GM18502 (cell line): ENCODE data around the gene CEP89.
"Not testable (repeated sequence)": the region's sequence is repeated elsewhere in the genome, so short reads cannot be mapped to it uniquely, and the experiment has no call there.

Source experiments
- ATAC-seq: cut with Tn5 transposase; IDR thresholded peaks from one replicate; pipeline ENCODE4 v1.9.1; 2021; ENCODE audit warnings: mild to moderate bottlenecking; ENCODE audit not compliant: unreplicated experiment, poor library complexity

CEP89 gene

DNA sequence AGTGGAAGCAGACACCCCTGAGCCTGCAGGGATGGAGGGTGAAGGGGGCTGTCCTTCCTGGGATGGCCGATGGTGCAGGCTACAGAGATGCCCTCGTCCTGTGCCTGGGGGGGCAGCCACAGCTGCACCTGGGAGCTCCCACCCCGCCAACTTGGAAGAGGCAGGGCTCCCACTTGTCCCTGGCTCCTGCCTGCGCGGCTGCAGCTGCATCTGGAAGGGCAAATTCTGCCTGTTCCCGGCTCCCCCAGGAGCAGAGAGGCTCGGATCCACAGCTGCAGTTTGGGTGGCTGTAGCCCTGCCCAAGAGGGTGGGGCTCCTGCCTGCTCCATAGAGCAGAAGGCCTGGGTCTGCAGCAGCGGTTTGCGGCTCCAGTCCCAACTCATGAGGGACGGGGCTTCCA is 2.2 kb downstream of the CEP89 start:
- ATAC-seq = no peak

DNA sequence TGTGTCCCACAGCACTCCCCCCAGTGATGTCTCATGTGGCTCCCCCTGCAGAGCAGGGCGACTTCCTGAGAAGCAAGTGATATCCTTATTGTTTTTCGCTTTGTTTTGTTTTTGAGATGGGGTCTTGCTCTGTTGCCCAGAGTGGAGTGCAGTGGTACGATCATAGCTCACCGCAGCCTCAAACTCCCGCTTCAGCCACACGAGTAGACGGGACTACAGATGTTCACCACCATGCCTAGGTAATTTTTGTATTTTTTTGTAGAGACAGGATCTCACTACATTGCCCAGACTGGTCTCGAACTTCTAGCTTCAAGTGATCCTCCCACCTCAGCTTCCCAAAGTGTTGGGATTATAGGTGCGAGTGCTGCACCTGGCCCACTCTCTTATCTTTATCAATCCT is 5.0 kb downstream of the CEP89 start:
- no peak for ATAC-seq

DNA sequence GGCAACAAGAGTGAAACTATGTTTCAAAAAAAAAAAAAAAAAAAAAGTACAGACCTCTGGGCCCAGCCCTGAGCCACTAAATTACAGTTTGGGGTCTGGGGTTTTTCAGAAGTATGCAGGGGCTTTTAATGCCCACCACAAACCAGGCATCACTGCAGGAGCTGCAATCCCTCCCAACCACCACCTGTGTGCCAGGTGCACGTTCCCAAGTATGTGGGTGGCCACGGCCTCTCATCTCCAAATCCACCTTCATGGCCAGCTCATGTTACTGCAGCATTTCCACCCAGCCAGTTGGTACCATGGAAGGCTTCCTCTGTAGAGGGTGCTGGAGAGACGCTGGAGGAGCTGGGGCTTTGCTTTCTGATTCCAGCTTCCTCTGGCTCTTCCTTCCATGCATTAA is 26.5 kb downstream of the CEP89 start:
- ATAC-seq = no peak

DNA sequence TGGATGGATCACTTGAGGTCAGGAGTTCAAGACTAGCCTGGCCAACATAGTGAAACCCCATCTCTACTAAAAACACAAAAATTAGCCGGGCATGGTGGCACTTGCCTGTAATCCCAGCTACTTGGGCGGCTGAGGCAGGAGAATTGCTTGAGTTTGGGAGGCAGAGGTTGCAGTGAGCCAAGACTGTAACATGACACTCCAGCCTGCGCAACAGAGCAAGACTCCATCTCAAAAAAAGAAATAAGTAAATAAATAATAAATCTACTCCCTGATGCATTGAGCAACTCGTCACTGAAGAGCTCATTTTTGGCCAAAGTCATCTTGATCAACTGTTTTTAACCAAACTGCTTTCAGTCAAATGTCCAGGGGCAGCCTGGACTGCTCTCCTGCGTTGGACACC is 30.5 kb downstream of the CEP89 start:
- ATAC-seq = not testable (repeated sequence)

DNA sequence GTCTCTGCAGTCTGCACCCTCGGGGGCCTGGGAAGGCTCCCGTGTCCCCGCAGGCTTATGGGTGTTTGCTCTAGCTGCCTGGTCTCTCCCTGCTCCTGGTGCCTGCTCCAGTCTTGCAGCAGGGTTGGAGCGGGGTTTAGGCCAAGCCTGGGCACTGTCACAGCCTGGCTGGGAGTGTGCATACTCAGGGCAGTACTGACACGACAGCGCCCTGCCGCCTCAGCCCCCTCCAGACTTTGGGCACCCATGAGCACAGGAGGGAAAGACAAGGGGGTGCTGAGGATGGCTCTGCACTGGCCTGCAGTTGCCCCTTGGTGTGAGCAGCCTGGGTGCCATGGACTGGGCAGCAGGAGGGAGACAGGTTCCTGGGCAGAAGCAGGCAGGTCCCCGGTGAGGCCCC is 35.7 kb downstream of the CEP89 start:
- no peak for ATAC-seq

DNA sequence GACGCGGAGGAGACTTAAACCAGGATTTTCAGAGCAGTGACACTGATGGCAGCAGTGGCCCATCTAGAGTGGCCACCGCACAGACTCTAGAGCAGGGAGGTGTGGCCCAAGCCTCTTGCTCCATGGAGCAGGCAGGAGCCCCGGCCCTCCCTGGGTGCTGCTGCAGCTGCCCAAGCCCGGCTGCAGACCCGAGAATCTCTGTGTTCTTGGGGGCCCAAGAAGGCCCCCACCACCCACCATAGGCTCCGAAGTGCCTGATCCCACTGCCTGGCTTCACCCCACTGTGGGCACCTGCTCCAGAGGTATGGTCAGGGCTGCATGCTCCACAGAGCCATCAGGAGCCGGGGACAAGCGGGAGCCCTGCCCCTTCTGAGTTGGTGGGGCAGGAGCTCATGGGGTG is 36.1 kb downstream of the CEP89 start:
- no peak for ATAC-seq

DNA sequence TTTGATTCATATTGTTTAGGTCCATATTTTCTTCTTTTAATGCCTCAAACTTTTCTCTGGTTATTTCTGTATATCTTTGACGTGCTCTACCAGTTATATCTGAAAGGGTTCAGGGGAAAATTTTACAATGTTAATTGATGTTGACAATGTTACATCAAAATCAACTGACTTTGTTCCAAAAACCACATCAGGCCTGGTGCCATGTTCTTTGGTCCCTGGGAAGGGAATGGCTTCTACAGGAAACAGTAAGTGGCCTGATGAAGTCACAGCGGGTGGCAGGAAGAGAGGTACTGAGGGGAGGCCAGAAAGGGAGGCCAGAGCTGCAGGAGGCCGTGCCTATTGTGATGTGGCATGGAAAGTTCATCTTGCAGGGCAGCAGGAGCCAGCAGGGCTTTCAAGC is 38.2 kb downstream of the CEP89 start:
- no peak for ATAC-seq

DNA sequence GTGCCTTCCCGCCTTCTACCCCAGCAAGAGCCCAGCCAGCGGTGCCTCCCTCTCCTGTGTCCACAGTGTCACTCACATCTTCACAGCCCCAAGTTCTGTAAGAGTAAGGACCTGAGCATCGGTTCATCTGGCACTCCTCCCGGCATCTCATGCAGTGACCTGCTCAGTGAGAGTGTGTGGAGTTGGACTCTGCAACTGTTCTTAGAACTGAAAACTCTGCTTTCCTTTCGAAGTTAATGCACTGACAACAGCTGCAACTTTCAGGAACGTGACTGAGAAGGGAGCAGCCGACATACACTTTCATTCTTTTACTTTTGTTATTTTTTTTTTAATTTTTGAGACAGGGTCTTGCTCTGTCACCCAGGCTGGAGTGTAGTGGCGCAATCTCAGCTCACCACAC is 41.2 kb downstream of the CEP89 start:
- ATAC-seq = no peak

DNA sequence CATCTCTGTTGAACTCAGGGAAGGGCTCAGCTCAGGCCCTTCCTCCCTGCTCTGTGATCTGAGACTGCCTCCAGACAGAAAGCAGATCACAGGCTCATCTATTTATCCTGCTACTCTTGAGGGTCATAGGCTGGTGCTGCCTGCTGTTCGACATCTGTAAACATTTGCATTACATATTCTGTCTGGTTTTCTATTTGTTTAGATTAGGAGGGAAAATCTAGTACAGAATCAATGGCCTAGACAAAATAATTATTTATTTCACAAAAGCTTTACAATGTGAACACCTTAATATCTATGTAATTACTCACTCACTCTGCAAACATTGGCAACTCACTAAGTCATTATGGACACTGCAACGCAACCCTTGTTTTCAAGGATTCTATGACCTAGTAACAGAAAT is 43.0 kb downstream of the CEP89 start:
- no peak for ATAC-seq

DNA sequence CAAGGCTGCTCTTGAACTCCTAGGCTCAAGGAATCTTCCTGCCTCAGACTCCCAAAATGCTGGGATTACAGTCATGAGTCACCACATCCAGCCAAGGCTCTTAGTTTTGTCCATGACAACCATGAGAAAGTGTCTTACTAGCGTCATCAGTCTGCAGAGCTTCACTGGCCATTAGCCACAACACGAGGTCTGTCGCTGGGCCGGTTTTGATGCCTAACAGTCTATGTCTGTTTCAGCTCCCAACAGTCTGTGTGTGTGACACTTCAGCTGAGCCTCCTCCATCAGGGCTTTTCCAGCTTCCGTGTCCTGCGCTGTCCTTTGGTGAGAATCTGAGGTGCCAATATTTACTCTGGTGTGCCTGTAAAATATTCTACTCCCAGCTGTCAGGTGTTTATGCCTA is 47.6 kb downstream of the CEP89 start:
- no peak for ATAC-seq

DNA sequence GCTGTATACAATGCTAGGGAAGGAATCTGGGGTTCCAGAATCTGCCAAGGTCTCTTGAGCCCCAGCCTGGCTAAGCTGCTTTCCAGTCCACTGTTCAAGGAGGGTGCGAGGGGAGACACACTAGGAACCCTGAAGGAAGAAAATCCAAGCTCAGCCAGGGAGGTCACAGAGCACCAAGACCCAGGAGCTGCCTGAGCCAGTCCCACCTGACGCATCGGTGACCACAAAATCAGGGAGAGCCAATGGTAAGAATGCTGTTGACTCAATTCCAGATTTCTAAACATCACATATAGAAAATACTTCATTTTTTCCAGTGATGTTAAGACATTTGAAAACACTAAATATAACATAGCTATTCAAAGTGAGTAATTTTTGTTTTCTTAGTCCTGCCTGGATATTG is 50.1 kb downstream of the CEP89 start:
- ATAC-seq = no peak

DNA sequence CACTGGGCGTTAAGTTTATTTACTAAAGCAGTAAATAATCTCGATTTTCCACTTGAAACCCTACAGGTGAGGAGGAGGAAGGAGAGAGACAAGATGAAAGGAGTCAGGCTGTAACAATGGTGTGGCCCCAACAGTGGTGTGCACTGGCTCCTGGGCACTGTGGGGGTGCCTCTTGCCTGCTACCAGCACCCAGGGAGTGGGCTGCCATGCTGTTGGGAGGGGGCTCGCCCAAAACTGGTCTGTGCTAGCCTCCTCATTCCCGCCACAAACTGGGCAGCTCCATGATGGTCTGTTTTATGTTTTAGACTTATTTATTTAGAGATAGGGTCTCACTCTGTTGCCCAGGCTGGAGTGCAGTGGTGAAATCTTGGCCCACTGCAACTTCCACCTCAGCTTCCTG is 52.4 kb downstream of the CEP89 start:
- no peak for ATAC-seq

DNA sequence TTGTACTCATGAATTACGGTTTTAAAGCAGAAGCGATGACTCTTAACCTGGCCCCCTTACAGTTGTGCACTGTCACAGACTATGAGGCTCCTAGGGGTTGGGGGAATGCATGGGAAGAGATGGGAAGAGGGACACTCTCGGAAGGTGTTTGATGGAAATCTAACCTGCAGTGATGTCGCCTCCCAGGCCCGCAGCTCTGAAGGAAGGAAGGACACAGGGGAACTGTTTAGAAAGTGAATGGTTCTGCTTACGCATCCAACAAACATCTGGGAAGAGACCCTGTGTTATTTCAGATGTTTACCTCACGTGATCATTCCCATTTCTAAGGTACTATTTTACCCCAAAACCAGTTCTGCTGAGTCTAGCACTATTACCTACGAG is 54.2 kb downstream of the CEP89 start:
- no peak for ATAC-seq

DNA sequence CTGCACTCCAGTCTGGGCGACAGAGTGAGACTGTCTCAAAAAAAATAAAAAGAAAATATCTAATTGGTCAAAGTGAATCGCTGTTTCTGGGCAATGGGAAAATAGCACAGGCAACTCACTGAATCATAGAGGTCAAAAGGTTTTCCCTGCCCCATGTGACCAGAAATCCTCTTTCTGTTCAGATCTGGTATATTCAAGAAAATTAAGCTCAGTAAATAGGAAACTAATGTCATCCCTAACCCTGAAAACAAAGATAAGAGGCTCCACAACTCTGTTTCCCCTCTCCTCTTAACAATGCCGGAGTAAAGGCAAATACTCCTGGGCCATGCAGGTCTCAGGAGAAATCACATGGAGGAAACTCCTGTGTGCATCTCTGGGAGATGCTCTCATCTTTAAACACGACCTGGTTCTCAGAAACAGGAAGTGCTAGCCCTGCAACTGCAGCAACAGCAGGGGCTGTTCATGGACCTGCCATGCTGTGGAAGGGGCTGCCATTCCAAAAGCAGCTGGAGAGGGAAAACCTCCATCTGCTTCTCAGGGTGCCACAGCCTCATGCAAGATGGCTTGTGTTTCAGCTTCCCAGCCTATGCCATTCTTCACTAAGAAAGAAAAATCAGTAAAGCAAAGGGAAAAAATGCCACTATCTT is 54.7 kb downstream of the CEP89 start:
- no peak for ATAC-seq

DNA sequence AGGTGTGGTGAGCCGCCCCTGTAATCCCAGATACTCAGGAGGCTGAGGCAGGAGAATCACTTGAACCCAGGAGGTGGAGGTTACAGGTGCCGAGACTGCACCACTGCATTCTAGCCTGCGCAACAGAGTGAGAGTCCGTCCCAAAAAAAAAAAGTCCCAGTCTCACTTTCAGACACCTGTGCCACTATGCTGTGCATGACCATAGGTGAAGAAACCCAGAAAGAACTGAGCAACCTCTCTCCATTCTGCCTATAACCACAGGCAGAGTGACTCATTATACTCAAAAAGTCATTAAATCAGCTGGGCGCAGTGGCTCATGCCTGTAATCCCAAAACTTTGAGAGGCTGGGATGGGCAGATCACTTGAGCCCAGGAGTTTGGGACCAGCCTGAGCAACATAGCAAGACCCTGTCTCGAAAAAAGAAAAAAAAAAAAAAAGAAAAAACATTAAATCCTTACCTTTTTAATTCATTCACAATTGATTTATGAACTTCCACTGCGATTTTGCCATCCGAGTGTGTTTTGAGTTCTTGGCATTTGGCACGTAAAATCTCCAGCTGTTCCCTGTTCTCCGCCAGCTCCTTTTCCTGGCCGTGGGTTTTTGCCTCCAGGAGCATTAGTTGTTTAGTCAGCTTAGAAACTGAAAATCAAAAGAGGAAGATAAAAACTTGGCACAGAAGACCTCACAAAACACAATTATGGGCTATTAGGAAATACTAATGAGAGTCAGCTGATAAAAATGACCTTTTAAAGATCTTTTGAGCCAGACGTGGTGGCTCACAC is 56.7 kb downstream of the CEP89 start:
- ATAC-seq = no peak

DNA sequence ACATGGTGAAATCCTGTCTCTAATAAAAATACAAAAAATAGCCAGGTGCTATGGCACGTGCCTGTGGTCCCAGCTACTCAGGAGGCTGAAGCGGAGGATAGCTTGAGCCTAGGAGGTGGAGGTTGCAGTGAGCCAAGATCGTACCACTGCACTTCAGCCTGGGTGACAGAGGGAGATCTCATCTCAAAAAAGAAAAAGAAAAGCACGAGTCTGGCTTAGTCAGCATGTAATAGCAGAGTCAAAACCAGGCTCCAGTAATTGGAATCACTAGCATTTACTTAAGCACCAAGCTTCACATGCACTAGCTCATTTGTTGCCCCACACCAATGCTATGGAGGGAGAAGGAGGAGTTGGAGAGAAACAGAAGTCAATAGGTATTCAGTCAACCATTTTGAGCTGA is 60.3 kb downstream of the CEP89 start:
- ATAC-seq = no peak

DNA sequence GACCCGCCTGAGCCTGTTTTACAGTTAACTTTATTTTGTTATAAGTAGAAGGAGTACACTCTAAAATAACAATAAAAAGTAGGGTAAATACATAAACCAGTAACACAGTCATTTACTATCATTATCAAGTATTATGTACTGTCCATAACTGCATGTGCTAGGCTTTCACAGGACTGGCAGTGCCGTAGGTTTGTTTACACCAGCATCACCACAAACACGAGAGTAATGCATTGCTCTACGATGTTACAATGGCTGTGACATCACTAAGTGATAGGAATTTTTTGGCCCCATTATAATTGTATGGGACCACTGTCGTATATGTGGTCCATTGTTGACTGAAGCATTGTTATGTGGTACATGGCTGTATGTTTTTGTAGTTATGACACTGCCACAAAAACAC is 60.9 kb downstream of the CEP89 start:
- ATAC-seq = no peak

DNA sequence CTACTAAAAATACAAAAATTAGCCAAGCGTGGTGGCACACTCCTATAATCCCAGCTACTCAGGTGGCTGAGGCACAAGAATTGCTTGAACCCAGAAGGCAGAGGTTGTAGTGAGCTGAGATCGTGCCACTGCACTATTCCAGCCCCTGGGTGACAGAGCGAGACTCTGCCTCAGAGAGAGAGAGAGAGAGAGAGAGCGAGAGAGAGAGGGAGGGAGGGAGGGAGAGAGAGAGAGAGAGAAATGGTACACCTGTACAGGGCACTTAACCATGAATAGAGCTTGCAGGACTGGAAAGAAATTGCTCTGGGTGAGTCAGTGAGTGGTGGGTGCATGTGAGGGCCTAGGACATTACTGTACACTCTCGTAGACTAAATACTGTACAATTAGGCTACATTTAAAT is 61.7 kb downstream of the CEP89 start:
- no peak for ATAC-seq

DNA sequence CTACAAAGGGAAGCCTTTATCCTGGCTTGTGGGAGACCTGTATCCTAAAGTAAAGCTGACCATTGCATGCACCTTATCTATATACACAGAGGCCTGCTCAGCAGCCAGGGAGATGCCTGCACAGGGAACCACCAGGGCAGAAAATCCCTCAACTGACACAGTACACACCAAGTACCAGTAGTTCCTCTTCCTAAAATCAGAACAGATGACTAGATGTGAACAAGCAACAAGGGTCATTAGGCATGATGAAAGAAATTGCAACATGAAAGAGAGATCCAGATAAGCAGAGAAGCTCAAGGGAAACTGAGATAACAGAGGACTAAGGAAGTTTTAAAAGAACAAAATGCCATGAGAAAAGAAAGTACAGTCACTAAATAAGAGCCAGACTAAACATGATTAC is 62.5 kb downstream of the CEP89 start:
- no peak for ATAC-seq

DNA sequence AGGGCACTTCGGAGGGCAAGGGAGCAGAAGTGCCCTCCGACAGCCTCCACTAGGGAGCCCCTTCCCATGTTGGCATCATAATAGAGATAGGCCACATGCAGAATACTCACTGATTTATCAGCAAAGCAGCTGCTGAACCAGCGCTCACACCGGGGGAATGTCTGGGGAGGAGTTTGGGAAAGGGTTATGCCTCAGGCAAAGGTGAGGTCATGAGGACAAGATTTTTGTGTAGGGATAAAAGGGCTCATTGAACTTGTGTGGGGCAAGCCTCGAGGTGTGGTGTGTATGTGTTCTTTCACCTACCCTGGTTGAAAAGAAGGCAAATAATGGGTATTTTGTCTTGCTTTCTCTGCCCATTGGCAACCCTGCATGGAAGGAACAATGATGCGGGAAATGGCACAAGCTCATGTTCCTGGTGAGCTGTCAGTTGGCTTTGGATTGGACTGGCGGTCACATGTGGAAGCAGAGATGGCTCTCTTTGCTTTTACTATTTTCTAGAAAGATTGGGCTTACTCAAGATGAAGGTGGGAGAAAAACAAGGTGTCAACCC is 63.0 kb downstream of the CEP89 start:
- no peak for ATAC-seq

DNA sequence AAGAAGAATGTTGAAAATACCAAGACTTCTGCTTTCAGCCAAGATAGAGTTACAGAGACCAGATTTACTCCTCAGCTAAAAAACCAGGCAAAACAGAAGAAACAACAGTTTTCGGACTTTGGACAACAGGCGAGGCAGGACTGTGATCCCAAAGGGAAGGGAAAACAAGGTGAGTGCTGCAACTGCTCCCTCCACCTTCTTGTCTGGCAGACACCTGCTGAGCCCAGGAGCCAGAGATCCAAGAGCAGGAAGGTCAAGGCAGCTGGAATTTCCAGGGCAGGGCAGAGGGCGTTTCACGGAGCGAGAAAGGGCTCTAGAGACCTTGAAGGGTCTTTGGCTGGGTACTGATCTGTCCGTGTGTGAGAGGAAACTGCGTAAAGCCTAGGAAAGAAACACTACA is 69.3 kb downstream of the CEP89 start:
- no peak for ATAC-seq
